ENCODE results near the gene PPP5C. TPM values are rescaled to one million over a fixed set of nuclear protein-coding genes. Genes with fewer than 3 reads are reported as not detected.

The PPP5C gene
- total and polyA plus RNA-seq, 3 donors from 2014 or later: 49.1 to 72.8 (median 71.7) TPM

DNA sequence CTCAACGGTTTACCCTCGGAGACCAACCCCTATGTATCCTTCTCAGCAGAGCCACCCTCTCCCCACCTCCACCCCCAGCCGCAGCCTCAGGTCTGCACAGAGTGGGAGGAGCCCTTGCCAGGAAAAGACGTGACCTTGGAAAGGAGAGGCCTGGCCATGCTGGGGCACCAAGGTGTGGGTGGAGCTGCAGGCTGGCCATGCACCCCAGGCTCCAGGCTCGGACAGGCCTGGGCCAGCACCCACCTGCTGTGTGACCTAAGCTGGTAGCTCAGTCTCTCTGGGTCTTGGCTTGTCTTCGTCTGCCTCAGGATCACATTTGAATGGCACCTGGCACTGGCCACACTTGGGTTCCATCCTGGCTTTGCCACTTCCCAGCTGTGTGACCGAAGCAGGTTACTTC, 37.0 kb downstream of the PPP5C start:
- no peaks in the 10 kb centered on the region for H3K27me3 ChIP-seq
- DNase-seq: no peak
- TF ChIP-seq, protein P1, sequence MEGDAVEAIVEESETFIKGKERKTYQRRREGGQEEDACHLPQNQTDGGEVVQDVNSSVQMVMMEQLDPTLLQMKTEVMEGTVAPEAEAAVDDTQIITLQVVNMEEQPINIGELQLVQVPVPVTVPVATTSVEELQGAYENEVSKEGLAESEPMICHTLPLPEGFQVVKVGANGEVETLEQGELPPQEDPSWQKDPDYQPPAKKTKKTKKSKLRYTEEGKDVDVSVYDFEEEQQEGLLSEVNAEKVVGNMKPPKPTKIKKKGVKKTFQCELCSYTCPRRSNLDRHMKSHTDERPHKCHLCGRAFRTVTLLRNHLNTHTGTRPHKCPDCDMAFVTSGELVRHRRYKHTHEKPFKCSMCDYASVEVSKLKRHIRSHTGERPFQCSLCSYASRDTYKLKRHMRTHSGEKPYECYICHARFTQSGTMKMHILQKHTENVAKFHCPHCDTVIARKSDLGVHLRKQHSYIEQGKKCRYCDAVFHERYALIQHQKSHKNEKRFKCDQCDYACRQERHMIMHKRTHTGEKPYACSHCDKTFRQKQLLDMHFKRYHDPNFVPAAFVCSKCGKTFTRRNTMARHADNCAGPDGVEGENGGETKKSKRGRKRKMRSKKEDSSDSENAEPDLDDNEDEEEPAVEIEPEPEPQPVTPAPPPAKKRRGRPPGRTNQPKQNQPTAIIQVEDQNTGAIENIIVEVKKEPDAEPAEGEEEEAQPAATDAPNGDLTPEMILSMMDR (IDR thresholded peaks at IDR 0.05): no peak
- TF ChIP-seq POLR2A (IDR thresholded peaks at IDR 0.05): no peak
- no peak overlapping the region for H3K27ac ChIP-seq
- H3K4me1 ChIP-seq: no peaks in the 10 kb centered on the region
- H3K9me3 ChIP-seq: no peaks in the 10 kb centered on the region
- no peaks in the 10 kb centered on the region for H3K36me3 ChIP-seq (ENCODE audit: low read depth, missing control alignments)
- H3K4me3 ChIP-seq: no peak overlapping the region
- WGBS, 2 donors: 69 to 87% methylated on average over 5 to 7 of the region's 7 CpGs
- intact Hi-C loops (cut with DNase I; ENCODE audit: low total_unique reads): no loop called here

DNA sequence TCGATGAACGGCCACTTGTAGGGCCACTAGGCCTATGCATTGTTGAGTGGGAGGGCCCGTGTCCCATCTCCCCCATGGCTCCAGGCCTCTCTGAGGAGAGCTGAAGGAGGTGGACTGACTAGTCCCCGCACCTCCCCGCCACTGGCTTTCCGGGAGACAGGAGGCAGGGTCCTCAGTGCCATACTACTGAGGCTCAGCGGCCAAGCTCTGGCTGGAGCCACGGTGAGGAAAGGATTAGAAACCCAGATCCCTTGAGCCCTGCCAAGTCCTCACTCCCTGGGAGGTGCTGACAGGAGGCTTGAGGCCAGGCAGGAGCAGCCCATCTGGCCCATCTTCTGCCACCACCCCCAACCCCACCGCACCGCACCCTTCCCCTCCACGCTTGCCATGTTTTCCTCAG, 37.5 kb downstream of the PPP5C start:
- WGBS, 2 donors: 92% methylated on average over 7 to 11 of the region's 11 CpGs
- H3K36me3 ChIP-seq (ENCODE audit: low read depth, missing control alignments): no peaks in the 10 kb centered on the region
- no peak for TF ChIP-seq POLR2A (IDR thresholded peaks at IDR 0.05)
- TF ChIP-seq, protein P1 (IDR thresholded peaks at IDR 0.05): no peak
- intact Hi-C loops (cut with DNase I; ENCODE audit: low total_unique reads): no loop called here
- no peaks in the 10 kb centered on the region for H3K27me3 ChIP-seq
- H3K4me3 ChIP-seq: no peak overlapping the region
- no peak overlapping the region for H3K27ac ChIP-seq
- no peaks in the 10 kb centered on the region for H3K4me1 ChIP-seq
- no peaks in the 10 kb centered on the region for H3K9me3 ChIP-seq
- DNase-seq: no peak

DNA sequence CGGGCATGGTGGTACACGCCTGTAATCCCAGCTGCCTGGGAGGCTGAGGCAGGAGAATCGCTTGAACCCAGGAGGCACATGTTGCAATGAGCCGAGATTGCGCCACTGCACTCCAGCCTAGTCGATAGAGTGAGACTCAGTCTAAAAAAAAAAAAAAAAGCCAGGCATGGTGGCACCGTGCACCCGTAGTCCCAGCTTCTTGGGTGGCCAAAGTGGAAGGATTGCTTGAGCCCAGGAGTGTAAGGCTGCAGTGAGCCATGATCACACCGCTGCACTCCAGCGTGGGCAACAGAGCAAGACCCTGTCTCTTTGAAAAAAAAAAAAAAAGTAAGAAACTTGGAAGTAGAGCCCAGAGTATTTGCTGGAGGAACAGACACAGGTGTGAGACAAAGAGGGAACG, 38.7 kb downstream of the PPP5C start:
- H3K9me3 ChIP-seq: no peaks in the 10 kb centered on the region
- no peaks in the 10 kb centered on the region for H3K4me1 ChIP-seq
- no peak overlapping the region for H3K27ac ChIP-seq
- no peaks in the 10 kb centered on the region for H3K27me3 ChIP-seq
- WGBS, 2 donors: 88 to 90% methylated on average over 9 to 11 of the region's 11 CpGs
- TF ChIP-seq, protein P1 (IDR thresholded peaks at IDR 0.05): no peak
- TF ChIP-seq POLR2A (IDR thresholded peaks at IDR 0.05): no peak
- no peak for DNase-seq
- H3K36me3 ChIP-seq (ENCODE audit: low read depth, missing control alignments): no peaks in the 10 kb centered on the region
- intact Hi-C loops (cut with DNase I; ENCODE audit: low total_unique reads): no loop called here
- H3K4me3 ChIP-seq: no peak overlapping the region

DNA sequence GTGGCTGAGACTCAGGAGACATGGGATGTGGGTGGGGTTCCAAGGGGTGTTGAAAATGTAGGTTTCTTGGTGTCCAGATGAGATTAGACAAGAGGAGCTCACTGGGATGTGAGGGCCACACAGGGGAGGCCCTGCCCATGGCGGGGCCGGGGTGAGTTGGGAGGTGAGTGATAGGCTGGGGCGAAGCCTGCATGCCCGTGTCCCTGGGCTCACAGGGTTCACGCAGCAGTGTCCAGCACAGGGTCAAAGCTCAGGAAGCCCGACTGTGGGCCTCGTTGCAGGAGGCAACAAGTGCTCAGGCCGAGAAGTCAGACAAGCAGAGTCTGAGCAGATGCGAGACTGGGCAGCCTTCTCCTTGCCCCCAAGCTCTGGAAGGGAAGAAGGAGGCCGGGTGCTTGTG, 39.3 kb downstream of the PPP5C start:
- Histone ChIP-seq H3K4me3 (no peak overlapping the region), H3K36me3 (ENCODE audit: low read depth, missing control alignments) (no peaks in the 10 kb centered on the region), H3K4me1 (no peaks in the 10 kb centered on the region), H3K27ac (no peak overlapping the region), H3K9me3 (no peaks in the 10 kb centered on the region), H3K27me3 (no peaks in the 10 kb centered on the region)
- intact Hi-C loops (cut with DNase I; ENCODE audit: low total_unique reads): no loop called here
- no peak for DNase-seq
- WGBS, 2 donors: 65 to 78% methylated on average over 9 to 10 of the region's 10 CpGs
- TF ChIP-seq, protein P1 (IDR thresholded peaks at IDR 0.05): no peak
- TF ChIP-seq POLR2A (IDR thresholded peaks at IDR 0.05): no peak

DNA sequence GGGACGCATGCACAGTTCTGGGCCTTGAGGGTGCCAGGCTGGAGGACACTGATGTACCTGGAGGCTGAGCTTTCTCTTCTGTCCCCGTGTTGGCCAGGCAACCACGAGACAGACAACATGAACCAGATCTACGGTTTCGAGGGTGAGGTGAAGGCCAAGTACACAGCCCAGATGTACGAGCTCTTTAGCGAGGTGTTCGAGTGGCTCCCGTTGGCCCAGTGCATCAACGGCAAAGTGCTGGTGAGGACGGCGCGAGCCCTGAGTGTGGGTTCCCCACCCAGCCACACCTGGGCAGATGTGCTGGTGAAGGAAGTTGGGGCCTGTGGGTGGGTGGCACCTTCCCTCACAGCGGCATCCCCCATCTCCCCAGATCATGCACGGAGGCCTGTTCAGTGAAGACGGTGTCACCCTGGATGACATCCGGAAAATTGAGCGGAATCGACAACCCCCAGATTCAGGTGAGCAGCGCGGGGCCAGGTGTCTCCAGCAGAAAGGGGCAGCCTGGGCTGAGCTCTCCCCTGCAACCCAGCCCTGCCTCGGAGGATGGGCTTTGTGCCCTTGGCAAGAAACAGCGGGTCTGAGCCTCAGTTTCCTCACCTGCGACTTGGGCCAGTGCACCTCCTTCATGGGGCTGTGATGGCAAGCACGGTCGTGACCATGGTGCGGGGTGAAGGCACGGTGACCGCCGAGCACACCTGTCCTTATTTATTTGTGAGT, 40.3 kb downstream of the PPP5C start:
- no peaks in the 10 kb centered on the region for H3K27me3 ChIP-seq
- WGBS, 2 donors: 90 to 91% methylated on average over 16 to 30 of the region's 30 CpGs
- TF ChIP-seq POLR2A (IDR thresholded peaks at IDR 0.05): no peak
- TF ChIP-seq, protein P1 (IDR thresholded peaks at IDR 0.05): no peak
- intact Hi-C loops (cut with DNase I; ENCODE audit: low total_unique reads): no loop called here
- no peak overlapping the region for H3K4me3 ChIP-seq
- H3K36me3 ChIP-seq (ENCODE audit: low read depth, missing control alignments): no peaks in the 10 kb centered on the region
- no peaks in the 10 kb centered on the region for H3K9me3 ChIP-seq
- H3K27ac ChIP-seq: no peak overlapping the region
- peaks cover 4% of the 10 kb centered on the region for H3K4me1 ChIP-seq
- no peak for DNase-seq
